GM12865 (cell line): ENCODE results near the gene PCNA.
"Not testable (repeated sequence)": the region's sequence is repeated elsewhere in the genome, so short reads cannot be mapped to it uniquely, and the experiment has no call there.

ENCODE experiments used
- DNase-seq: peaks from one replicate; pipeline ENCODE4 v3.0.0; 2010; ENCODE audit warnings: low read depth
- H3K4me3 ChIP-seq: 2 replicates; pipeline ENCODE4 v1.5.1; 2011; ENCODE audit warnings: mild to moderate bottlenecking, low read depth, low read length, control low read depth
- CTCF ChIP-seq: IDR thresholded peaks from 2 replicates; pipeline ENCODE4 v1.5.1; 2011; ENCODE audit warnings: low read length, control low read depth, low read depth, inconsistent platforms; ENCODE audit not compliant: insufficient read depth; ENCODE audit errors: missing control alignments

The PCNA gene

GRCh38 chr20:5100684-5101347, 18.9 kb downstream of the PCNA start:
- peak; percentile 81 for TF ChIP-seq CTCF
- H3K4me3 ChIP-seq = no peak overlapping the region
- peak; percentile 68 for DNase-seq

GRCh38 chr20:5099909-5100308, 19.8 kb downstream of the PCNA start:
- DNase-seq = not testable (repeated sequence)

GRCh38 chr20:5099009-5099408, 20.7 kb downstream of the PCNA start:
- DNase-seq = not testable (repeated sequence)

More at GRCh38 chr20:5099909-5100308, 19.8 kb downstream of the PCNA start:
- not testable (repeated sequence) for H3K4me3 ChIP-seq

GRCh38 chr20:5096463-5096862, 23.3 kb downstream of the PCNA start:
- H3K4me3 ChIP-seq = no peak overlapping the region
- no peak for DNase-seq
- TF ChIP-seq CTCF = no peak

More at GRCh38 chr20:5099009-5099408, 20.7 kb downstream of the PCNA start:
- not testable (repeated sequence) for H3K4me3 ChIP-seq

GRCh38 chr20:5095931-5096330, 23.8 kb downstream of the PCNA start:
- no peak overlapping the region for H3K4me3 ChIP-seq
- TF ChIP-seq CTCF = no peak
- DNase-seq = no peak

GRCh38 chr20:5095454-5095853, 24.3 kb downstream of the PCNA start:
- DNase-seq = no peak
- no peak overlapping the region for H3K4me3 ChIP-seq
- no peak for TF ChIP-seq CTCF

- no peak for TF ChIP-seq CTCF
- DNase-seq = no peak
- H3K4me3 ChIP-seq = no peak overlapping the region
Observed at GRCh38 chr20:5092765-5093339, 26.9 kb downstream of the PCNA start.

GRCh38 chr20:5091902-5092301, 27.9 kb downstream of the PCNA start:
- H3K4me3 ChIP-seq = no peak overlapping the region
- TF ChIP-seq CTCF = no peak
- no peak for DNase-seq
